K562 (cell line): ENCODE results near the gene PAQR7. TPM values are rescaled to one million over a fixed set of nuclear protein-coding genes. Genes with fewer than 3 reads are reported as not detected.

ENCODE experiments used
- ATAC-seq: fragments of 200-7000 bp; cut with Tn5 transposase; 3 replicates; pipeline ENCODE4 v1.9.1; 2020; ENCODE audit warnings: moderate library complexity
- BruUV-seq: library from RNA; stranded (reverse); fragments of 400-500 nt; replicated peaks from 2 replicates; lab custom pipeline; 2021; lab: Mats Ljungman, UMichigan
- CTCF ChIA-PET: fragments of 300-600 bp; formaldehyde crosslinking; extraction: SDS; loops from one replicate; lab custom pipeline; 2021; ENCODE audit warnings: low intra/inter-chr PET ratio; lab: Yijun Ruan, JAX
- POLR2A ChIA-PET: fragments of 300-600, 350-650 bp; sonication (Branson Sonifier 250); formaldehyde crosslinking; extraction: SDS; loops from one replicate; lab custom pipeline; 2021; ENCODE audit warnings: antibody characterized with exemption, inconsistent platforms; lab: Yijun Ruan, JAX
- DNase-seq, 4 experiments: peaks; one replicate each; pipeline versions ENCODE4 v3.0.0 to v3.0.0-alpha.2; 2011 to 2018; ENCODE audit warnings: low spot score in 3 of 4, mixed read lengths in 3 of 4; ENCODE audit errors: extremely low read depth in 1 of 4
- FAIRE-seq: peaks from 2 replicates; lab custom pipeline; 2011; peaks lifted over from hg19 to GRCh38; lab: Jason Lieb, UNC
- H2AFZ ChIP-seq: 2 replicates; pipeline ENCODE4 v1.6.0; 2011; ENCODE audit warnings: low read depth, low read length, control low read depth, inconsistent platforms
- H3K27ac ChIP-seq: fragments of 200-600 bp; 3 replicates; pipeline ENCODE4 v1.8.0; 2011; ENCODE audit warnings: low read depth, mild to moderate bottlenecking, control low read depth, inconsistent platforms, low read length, moderate library complexity, mixed read lengths; ENCODE audit errors: extremely low read depth
- H3K27me3 ChIP-seq, 2 experiments: fragments of 300-600 bp in 1 of 2; 2 replicates in 1 of 2; 3 replicates in 1 of 2; pipeline versions ENCODE4 v1.6.0 to v1.8.0; 2011; ENCODE audit warnings: inconsistent platforms in 2 of 2, low read length in 2 of 2, mild to moderate bottlenecking in 1 of 2, mixed read lengths in 1 of 2, moderate library complexity in 1 of 2; ENCODE audit not compliant: control insufficient read depth in 2 of 2, insufficient read depth in 2 of 2
- H3K36me3 ChIP-seq: fragments of 300-600 bp; 3 replicates; pipeline ENCODE4 v1.8.0; 2011; ENCODE audit warnings: mild to moderate bottlenecking, low read length, inconsistent platforms; ENCODE audit not compliant: control insufficient read depth, insufficient read depth
- H3K4me1 ChIP-seq, 2 experiments: fragments of 200-600 bp in 1 of 2; replicated peaks in 1 of 2; 2 replicates in 1 of 2; 3 replicates in 1 of 2; pipeline versions ENCODE4 v1.5.1 to v1.8.0; 2011; ENCODE audit warnings: inconsistent platforms in 2 of 2, low read length in 2 of 2, mild to moderate bottlenecking in 1 of 2, mixed read lengths in 1 of 2, moderate library complexity in 1 of 2; ENCODE audit not compliant: control insufficient read depth in 2 of 2, insufficient read depth in 2 of 2
- H3K4me2 ChIP-seq: 2 replicates; pipeline ENCODE4 v1.6.1; 2011; ENCODE audit warnings: low read length, control low read depth, inconsistent platforms, mixed read lengths; ENCODE audit not compliant: insufficient read depth
- H3K4me3 ChIP-seq: fragments of 200-600 bp; sonication (generic), shearing (Covaris generic); 2 replicates; pipeline ENCODE4 v1.5.1; 2016; ENCODE audit warnings: control low read depth, inconsistent platforms
- H3K79me2 ChIP-seq: fragments of 200-600 bp; 3 replicates; pipeline ENCODE4 v1.8.0; 2011; ENCODE audit warnings: low read length, inconsistent platforms; ENCODE audit not compliant: control insufficient read depth, insufficient read depth
- H3K9ac ChIP-seq, 2 experiments: 2 replicates each; pipeline versions ENCODE4 v1.6.0 to v1.6.1; 2011; ENCODE audit warnings: low read depth in 2 of 2, low read length in 2 of 2, control low read depth in 1 of 2, inconsistent platforms in 1 of 2, mild to moderate bottlenecking in 1 of 2, mixed read lengths in 1 of 2; ENCODE audit not compliant: insufficient read depth in 1 of 2
- H3K9me1 ChIP-seq: one replicate; pipeline ENCODE4 v1.6.0; 2011; ENCODE audit warnings: inconsistent platforms, mild to moderate bottlenecking, low read length, moderate library complexity; ENCODE audit not compliant: control insufficient read depth, insufficient read depth
- H3K9me3 ChIP-seq: replicated peaks from 2 replicates; pipeline ENCODE4 v1.5.1; 2011; ENCODE audit warnings: low read depth, low read length, inconsistent platforms; ENCODE audit not compliant: control insufficient read depth, insufficient read depth
- H4K20me1 ChIP-seq: replicated peaks from 2 replicates; pipeline ENCODE4 v1.6.1; 2011; ENCODE audit warnings: low read length, inconsistent platforms, mixed read lengths; ENCODE audit not compliant: control insufficient read depth, insufficient read depth
- BHLHE40 ChIP-seq: IDR thresholded peaks from 2 replicates; pipeline ENCODE4 v1.6.1; 2011; ENCODE audit warnings: low read length, improper control_type of control experiment
- ETV6 ChIP-seq, 3 experiments: fragments of 150-350 bp in 1 of 3; sonication (generic) in 1 of 3; formaldehyde crosslinking in 1 of 3; IDR thresholded peaks; 2 replicates each; pipeline versions ENCODE4 v1.6.1 to v1.8.0; 2014 to 2022; ENCODE audit warnings: borderline replicate concordance in 2 of 3, low read depth in 2 of 3, antibody characterized with exemption in 1 of 3, low read length in 1 of 3, mild to moderate bottlenecking in 1 of 3, missing genetic modification reagents in 1 of 3
- FIP1L1 ChIP-seq: fragments of 200-400 bp; formaldehyde crosslinking; IDR thresholded peaks from 2 replicates; pipeline ENCODE4 v1.6.1; 2018; ENCODE audit warnings: mild to moderate bottlenecking, low read depth, low read length; ENCODE audit not compliant: poor library complexity, severe bottlenecking
- HMBOX1 ChIP-seq: sonication (generic); IDR thresholded peaks from 2 replicates; pipeline ENCODE4 v1.6.1; 2016
- HMGN3 ChIP-seq: IDR thresholded peaks from 2 replicates; pipeline ENCODE4 v1.6.1; 2011; ENCODE audit warnings: borderline replicate concordance, low read depth, mild to moderate bottlenecking, mixed read lengths, low read length; ENCODE audit not compliant: insufficient read length; ENCODE audit errors: extremely low read depth
- JUN ChIP-seq, 2 experiments: sonication (generic) in 1 of 2; formaldehyde crosslinking in 1 of 2; IDR thresholded peaks; 2 replicates each; pipeline versions ENCODE4 v1.6.1 to v1.8.0; 2012 to 2022; ENCODE audit warnings: borderline replicate concordance in 2 of 2, mild to moderate bottlenecking in 2 of 2, improper control_type of control experiment in 1 of 2, low read depth in 1 of 2, low read length in 1 of 2, missing genetic modification reagents in 1 of 2
- MECOM ChIP-seq: fragments of 250-450 bp; sonication (Bioruptor Pico); IDR thresholded peaks from 2 replicates; pipeline ENCODE4 v1.8.0; 2022; ENCODE audit warnings: inconsistent platforms
- RAD51 ChIP-seq: fragments of 450-650 bp; IDR thresholded peaks from 2 replicates; pipeline ENCODE4 v1.7.1; 2016; ENCODE audit warnings: low read depth, mild to moderate bottlenecking, borderline replicate concordance
- RBM25 ChIP-seq: fragments of 200-400 bp; formaldehyde crosslinking; IDR thresholded peaks from 2 replicates; pipeline ENCODE4 v1.6.1; 2018; ENCODE audit warnings: low read length, low read depth, moderate library complexity; ENCODE audit not compliant: severe bottlenecking
- SPI1 ChIP-seq: IDR thresholded peaks from 2 replicates; pipeline ENCODE4 v1.6.1; 2011; ENCODE audit warnings: low read depth, low read length, control low read depth, borderline replicate concordance
- TBP ChIP-seq: optimal IDR thresholded peaks from 2 replicates; pipeline ENCODE3; 2011; ENCODE audit warnings: low read depth, low read length, improper control_type of control experiment
- TFE3 ChIP-seq: fragments of 450-650 bp; formaldehyde crosslinking; IDR thresholded peaks from 2 replicates; pipeline ENCODE4 v1.4.0; 2020; ENCODE audit warnings: mild to moderate bottlenecking, mixed read lengths
- USF1 ChIP-seq: sonication (generic); formaldehyde crosslinking; IDR thresholded peaks from 2 replicates; pipeline ENCODE4 v1.9.0; 2022; ENCODE audit warnings: mild to moderate bottlenecking, missing genetic modification reagents
- USF2 ChIP-seq: sonication (generic); formaldehyde crosslinking; IDR thresholded peaks from 2 replicates; pipeline ENCODE4 v1.5.0; 2020; ENCODE audit warnings: missing genetic modification reagents
- WGBS: fragments of 100-300 bp; shearing (Covaris generic); methylation state at CpG from one replicate; pipeline ENCODE4 v1.1.6; 2016; ENCODE audit warnings: low coverage, mixed read lengths; ENCODE audit not compliant: insufficient coverage; ENCODE audit errors: missing lambda C conversion rate; 5-methylcytosine and 5-hydroxymethylcytosine counted together
- in situ Hi-C: fragments of 300-500 bp; cut with MboI; formaldehyde crosslinking; loops from 4 replicates; pipeline ENCODE4 v1.15.0; 2018; ENCODE audit warnings: inconsistent platforms, mixed read lengths
- intact Hi-C: fragments of 100-400 bp; cut with micrococcal nuclease; formaldehyde crosslinking; loops from 2 replicates; pipeline ENCODE4 v1.14.2; 2022
- polyA plus RNA-seq, 8 experiments: library from polyadenylated mRNA; depleted of rRNA in 4 of 8; stranded (reverse) in 5 of 8; unstranded in 3 of 8; fragments of >200 nt; fragmentation: Nextera tagmentation in 2 of 8; fragmentation: Illumina TruSeq in 1 of 8; extraction: Ambion mirVana in 2 of 8; extraction: Trizol in 1 of 8; gene quantifications; 2 replicates each; pipeline versions ENCODE4 v1.2.1 to v1.2.3, GENCODE V29; 2011 to 2014; ENCODE audit warnings: inconsistent platforms in 1 of 8, missing spikeins in 1 of 8
- total RNA-seq, 7 experiments: library from RNA; depleted of rRNA in 6 of 7; stranded (reverse); fragments of >200 nt in 6 of 7; fragmentation: Illumina TruSeq in 2 of 7; extraction: Trizol in 2 of 7; gene quantifications; 2 replicates each; pipeline versions ENCODE4 v1.2.1 to v1.2.3, GENCODE V29; 2011 to 2021; ENCODE audit warnings: low replicate concordance in 1 of 7

Gene PAQR7
- total and polyA plus RNA-seq, 9 of the 15 experiments (the other 6 are each of a cell fraction or from before 2014, with no cell fraction given): 1.1 to 5.2 (median 2.6) TPM

- no peaks in the 10 kb centered on the region for H3K9me3 ChIP-seq
- H4K20me1 ChIP-seq: no peaks in the 10 kb centered on the region
- intact Hi-C loops: no loop called here
- in situ Hi-C loops: no loop called here
- ChIA-PET POLR2A (interaction anchor here (0.6 to 1.8 kb wide), 11 partner anchors 9 to 206 kb away, joined by 3 to 7 read pairs (median 3); no protein-coding TSS in a partner anchor), CTCF (no interaction called here)
- WGBS: 57% methylated on average over 3 of the region's 3 CpGs
- H3K36me3 ChIP-seq: no peaks in the 10 kb centered on the region
- no peak overlapping the region for H3K4me3 ChIP-seq
- H3K9me1 ChIP-seq: no peaks in the 10 kb centered on the region
- H3K4me1 ChIP-seq: peaks cover 6 to 14% of the 10 kb centered on the region in 2 experiments; a peak in 4 of 5 replicates
- ATAC-seq (no peak), DNase-seq (peak in 1 of 4 experiments; percentile 4), FAIRE-seq (no peak)
- no peaks in the 10 kb centered on the region for H3K27me3 ChIP-seq
- BruUV-seq: no TSS peak
- TF ChIP-seq USF2 (CRISPR knock-in tag) (peak; percentile 58), TBP (peak; percentile 7), RBM25 (peak; percentile 34), SPI1 (peak; percentile 63), BHLHE40 (peak; percentile 32; the same call in 1 of the 2 replicates), HMBOX1 (no peak), USF1 (CRISPR knock-in tag) (peak; percentile 56), HMGN3 (no peak), RAD51 (0 out of 2 replicates have a peak, but pooled peaks have one; percentile 28), FIP1L1 (no peak), MECOM (CRISPR knock-in tag) (no peak), ETV6 (IDR thresholded peaks at IDR 0.05; ENCODE audit: borderline replicate concordance in 1 of 2, low read depth in 2 of 2, low read length in 1 of 2) (no peak), ETV6 (CRISPR knock-in tag; IDR thresholded peaks at IDR 0.05; ENCODE audit: borderline replicate concordance) (no peak), TFE3 (peak; percentile 24; the same call in 1 of the 2 replicates), JUN (IDR thresholded peaks at IDR 0.05; ENCODE audit: borderline replicate concordance, low read depth, low read length) (no peak), JUN (CRISPR knock-in tag; IDR thresholded peaks at IDR 0.05; ENCODE audit: borderline replicate concordance) (no peak)
- no peak overlapping the region for H3K27ac ChIP-seq
- peak overlapping the region; percentile 49 for H2AFZ ChIP-seq
- H3K4me2 ChIP-seq: no peak overlapping the region
- H3K79me2 ChIP-seq: no peaks in the 10 kb centered on the region
- 0 out of 4 replicates have a peak overlapping the region, but pooled peaks of 1 of the 2 experiments have one; percentile 10 for H3K9ac ChIP-seq
Observed at GRCh38 chr1:25914074-25914995, 38.8 kb upstream of the PAQR7 start.
